GM12873 (cell line): Measurements from ENCODE around the gene TBK1.

Experiments
- TF ChIP-seq, protein P1 (sequence below): IDR thresholded peaks from 2 replicates; pipeline ENCODE4 v1.5.1; 2012; ENCODE audit warnings: low read depth, mild to moderate bottlenecking, moderate library complexity, low read length, control low read depth; ENCODE audit not compliant: insufficient read depth; ENCODE audit errors: missing control alignments

The TBK1 gene

DNA sequence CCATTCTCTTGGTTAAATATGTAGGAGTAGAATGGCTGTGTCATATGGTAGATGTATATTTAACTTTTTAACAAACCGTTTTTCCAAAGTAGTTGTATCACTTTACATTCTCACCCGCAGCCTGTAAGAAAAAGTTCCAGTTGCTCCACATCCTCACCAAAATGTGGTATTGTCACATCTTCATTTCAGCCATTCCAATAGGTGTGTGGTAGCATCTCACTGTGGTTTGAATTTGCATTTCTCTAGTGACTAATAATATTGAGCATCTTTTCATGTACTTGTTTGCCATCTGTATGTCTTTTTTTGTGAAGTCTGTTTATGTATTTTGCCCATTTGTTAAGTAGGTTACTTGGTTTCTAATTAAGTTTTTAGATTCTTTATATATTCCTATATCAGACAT lies 78.6 kb downstream of the TBK1 start:
- TF ChIP-seq, protein P1, sequence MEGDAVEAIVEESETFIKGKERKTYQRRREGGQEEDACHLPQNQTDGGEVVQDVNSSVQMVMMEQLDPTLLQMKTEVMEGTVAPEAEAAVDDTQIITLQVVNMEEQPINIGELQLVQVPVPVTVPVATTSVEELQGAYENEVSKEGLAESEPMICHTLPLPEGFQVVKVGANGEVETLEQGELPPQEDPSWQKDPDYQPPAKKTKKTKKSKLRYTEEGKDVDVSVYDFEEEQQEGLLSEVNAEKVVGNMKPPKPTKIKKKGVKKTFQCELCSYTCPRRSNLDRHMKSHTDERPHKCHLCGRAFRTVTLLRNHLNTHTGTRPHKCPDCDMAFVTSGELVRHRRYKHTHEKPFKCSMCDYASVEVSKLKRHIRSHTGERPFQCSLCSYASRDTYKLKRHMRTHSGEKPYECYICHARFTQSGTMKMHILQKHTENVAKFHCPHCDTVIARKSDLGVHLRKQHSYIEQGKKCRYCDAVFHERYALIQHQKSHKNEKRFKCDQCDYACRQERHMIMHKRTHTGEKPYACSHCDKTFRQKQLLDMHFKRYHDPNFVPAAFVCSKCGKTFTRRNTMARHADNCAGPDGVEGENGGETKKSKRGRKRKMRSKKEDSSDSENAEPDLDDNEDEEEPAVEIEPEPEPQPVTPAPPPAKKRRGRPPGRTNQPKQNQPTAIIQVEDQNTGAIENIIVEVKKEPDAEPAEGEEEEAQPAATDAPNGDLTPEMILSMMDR = no peak

DNA sequence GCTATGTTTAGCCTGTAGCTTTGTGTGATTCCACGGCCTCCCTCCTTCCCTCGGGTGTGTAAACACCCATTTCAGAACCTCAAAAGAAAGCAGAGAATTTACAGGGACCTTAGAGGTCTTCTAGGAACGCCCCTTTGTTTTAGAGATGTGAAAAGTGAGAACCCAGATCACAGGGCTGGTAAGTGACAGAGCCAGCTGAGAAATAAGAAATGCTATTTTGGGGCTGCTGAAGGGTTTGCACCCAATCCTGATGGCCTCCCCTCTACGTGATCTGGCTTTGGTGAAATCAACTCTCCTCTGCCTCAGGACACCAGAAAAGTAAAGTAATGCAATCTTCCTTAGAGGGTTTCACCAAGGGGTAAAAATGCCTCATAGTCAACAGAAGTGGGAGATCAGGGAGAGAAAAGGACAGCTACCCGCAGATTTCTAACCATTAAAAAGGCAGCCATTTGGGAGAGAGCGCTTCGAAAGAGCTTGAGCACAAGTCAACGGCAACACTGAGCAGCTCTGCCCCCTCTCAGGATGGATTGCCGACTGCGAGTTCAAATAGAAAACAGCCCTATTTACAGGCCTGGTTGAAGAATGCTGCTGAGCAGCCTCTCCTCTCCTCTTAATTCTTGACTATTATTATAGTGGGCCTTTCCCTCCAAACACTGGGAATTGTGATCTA lies 79.9 kb downstream of the TBK1 start:
- TF ChIP-seq, protein P1 = no peak

DNA sequence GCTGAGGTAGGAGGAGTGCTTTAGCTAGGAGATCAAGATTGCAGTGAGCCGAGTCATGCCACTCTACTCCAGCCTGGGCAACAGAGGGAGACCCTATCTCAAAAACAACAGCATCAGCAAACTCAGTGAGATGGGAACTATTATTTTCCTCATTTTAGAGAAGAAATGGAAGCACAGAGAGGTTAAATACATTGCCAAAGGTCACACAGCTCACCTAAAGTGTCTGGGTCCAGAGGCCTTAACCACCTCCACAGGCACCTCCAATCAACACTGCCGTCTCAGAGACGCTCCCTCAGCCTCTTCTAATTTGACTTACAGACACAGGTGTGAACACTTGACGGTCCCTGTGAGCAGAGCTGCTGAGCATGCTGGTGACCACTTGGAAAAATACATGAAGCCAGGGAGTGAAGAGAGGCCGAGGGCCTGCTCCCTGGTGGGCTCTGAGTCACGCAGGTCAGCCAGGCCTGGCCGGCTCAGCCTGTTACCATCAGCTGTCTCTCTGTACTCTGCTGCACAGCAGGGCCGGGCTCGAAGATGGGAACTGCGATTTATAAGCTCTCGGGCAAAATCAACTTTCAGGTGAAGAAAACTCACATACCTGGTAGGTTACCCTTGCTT lies 80.9 kb downstream of the TBK1 start:
- TF ChIP-seq, protein P1 = no peak

GRCh38 chr12:64534672-64535199 lies 82.8 kb downstream of the TBK1 start:
- TF ChIP-seq, protein P1 = no peak

DNA sequence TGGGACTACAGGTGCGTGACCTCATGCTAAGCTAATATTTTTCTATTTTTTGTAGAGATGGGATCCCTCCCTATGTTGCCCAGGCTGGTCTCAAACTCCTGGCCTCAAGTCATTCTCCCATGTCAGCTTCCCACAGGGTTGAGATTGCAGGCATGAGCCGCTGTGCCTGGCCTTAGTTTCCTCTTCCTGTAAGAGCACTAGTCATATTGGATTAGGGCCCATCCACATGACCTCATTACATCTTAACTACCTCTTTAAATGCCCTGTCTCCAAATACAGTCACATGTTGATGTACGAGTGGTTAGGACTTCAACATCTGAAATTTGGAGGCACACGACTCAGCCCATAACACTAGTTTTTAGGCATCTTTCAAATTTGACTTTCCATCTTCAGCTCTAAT lies 86.2 kb downstream of the TBK1 start:
- TF ChIP-seq, protein P1 = no peak

DNA sequence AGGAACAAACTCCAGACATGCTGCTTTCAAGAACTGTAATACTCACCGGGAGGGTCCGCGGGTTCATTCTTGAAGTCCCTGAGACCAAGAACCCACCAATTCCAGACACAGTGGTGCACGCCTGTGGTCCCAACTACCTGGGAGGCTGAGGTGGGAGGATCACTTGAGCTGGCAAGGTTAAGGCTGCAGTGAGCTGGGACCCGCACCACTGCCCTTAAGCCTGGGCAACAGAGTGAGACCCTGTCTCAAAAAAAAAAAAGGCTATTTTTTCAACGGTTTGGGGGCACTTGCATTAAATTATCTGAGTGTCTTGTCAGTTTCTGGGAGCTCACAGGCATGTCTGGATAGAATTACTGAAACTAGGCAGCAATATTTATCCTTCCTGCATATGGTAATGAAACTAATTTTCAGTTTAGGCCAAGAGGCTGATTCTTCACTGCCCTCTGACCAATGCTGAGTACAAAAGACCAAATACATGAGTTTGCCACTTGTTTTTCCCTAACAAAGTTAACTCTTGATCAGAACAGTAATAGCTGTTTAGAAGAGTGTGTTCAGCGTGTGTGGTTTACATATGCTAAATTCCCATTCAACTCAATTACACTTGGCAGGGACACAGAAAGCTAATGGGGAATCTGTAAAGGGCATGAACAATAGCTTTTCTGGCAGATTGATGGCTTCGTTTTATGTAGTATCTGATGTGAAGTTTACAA lies 92.6 kb downstream of the TBK1 start:
- TF ChIP-seq, protein P1 = no peak

DNA sequence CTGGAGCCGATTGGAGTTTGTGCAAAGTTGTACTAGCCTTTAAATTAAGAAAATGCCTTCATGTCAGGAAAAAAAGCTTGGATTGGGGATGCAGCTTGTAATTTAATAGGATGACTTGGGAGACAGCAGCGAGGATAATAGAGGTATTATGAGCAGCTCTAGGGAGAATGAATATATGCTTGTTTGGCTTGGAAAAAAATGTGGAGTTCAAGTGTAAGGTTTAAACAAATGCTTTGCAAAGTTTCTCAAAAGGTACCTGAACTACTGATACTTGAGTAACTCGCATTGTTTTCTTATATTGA lies 93.1 kb downstream of the TBK1 start:
- TF ChIP-seq, protein P1 = no peak
